PC-9 (cell line): ENCODE results near the gene PFKFB4. TPM values are rescaled to one million over a fixed set of nuclear protein-coding genes. Genes with fewer than 3 reads are reported as not detected.
"Not testable (repeated sequence)": the region's sequence is repeated elsewhere in the genome, so short reads cannot be mapped to it uniquely, and the experiment has no call there.

ENCODE experiments used
- BruUV-seq: library from RNA; stranded (reverse); fragments of 400-500 nt; replicated peaks from 2 replicates; lab custom pipeline; 2021; lab: Mats Ljungman, UMichigan
- CTCF ChIA-PET: fragments of 300-600 bp; sonication (Branson Sonifier 250); formaldehyde crosslinking; loops from one replicate; lab custom pipeline; 2022; ENCODE audit warnings: antibody characterized with exemption; lab: Charles Lee
- POLR2A ChIA-PET: fragments of 300-600 bp; sonication (Branson Sonifier 250); formaldehyde crosslinking; loops from one replicate; lab custom pipeline; 2022; ENCODE audit warnings: antibody characterized with exemption; ENCODE audit not compliant: unreplicated experiment; lab: Charles Lee
- DNase-seq, 2 experiments: peaks; one replicate each; pipeline versions ENCODE4 v3.0.0 to v3.0.0-alpha.2; 2015 to 2022; ENCODE audit warnings: mixed read lengths in 1 of 2
- H2AFZ ChIP-seq: fragments of 200-600 bp; sonication (generic); 2 replicates; pipeline ENCODE4 v1.8.1; 2017; ENCODE audit warnings: antibody characterized with exemption
- H3F3A ChIP-seq: fragments of 200-600 bp; sonication (generic); 2 replicates; pipeline ENCODE4 v1.8.1; 2017; ENCODE audit warnings: antibody characterized with exemption, mild to moderate bottlenecking, low read depth; ENCODE audit not compliant: insufficient read depth
- H3K27ac ChIP-seq: fragments of 200-600 bp; sonication (generic); 2 replicates; pipeline ENCODE4 v1.6.1; 2016; ENCODE audit warnings: mixed run types
- H3K27me3 ChIP-seq: fragments of 200-600 bp; sonication (generic); 2 replicates; pipeline ENCODE4 v1.6.1; 2016; ENCODE audit warnings: low read depth, mixed run types; ENCODE audit not compliant: insufficient read depth
- H3K36me3 ChIP-seq: fragments of 200-600 bp; sonication (generic); 2 replicates; pipeline ENCODE4 v1.6.1; 2016; ENCODE audit warnings: low read depth, mixed run types
- H3K4me1 ChIP-seq: fragments of 200-600 bp; sonication (generic); replicated peaks from 2 replicates; pipeline ENCODE4 v1.6.1; 2016; ENCODE audit warnings: mixed run types; ENCODE audit not compliant: insufficient read depth
- H3K4me2 ChIP-seq: fragments of 200-600 bp; sonication (generic); 2 replicates; pipeline ENCODE4 v1.6.1; 2017; ENCODE audit warnings: mixed run types
- H3K4me3 ChIP-seq: fragments of 200-600 bp; sonication (generic); 2 replicates; pipeline ENCODE4 v1.6.1; 2016; ENCODE audit warnings: mixed run types
- H3K79me2 ChIP-seq: fragments of 200-600 bp; sonication (generic); 2 replicates; pipeline ENCODE4 v1.6.1; 2017; ENCODE audit warnings: low read depth, mixed run types
- H3K9me2 ChIP-seq: fragments of 200-600 bp; sonication (generic); 2 replicates; pipeline ENCODE4 v1.8.1; 2017; ENCODE audit warnings: mild to moderate bottlenecking; ENCODE audit not compliant: insufficient read depth
- H3K9me3 ChIP-seq: fragments of 200-600 bp; sonication (generic); 2 replicates; pipeline ENCODE4 v1.8.1; 2016; ENCODE audit warnings: low read depth; ENCODE audit not compliant: insufficient read depth
- H4K20me1 ChIP-seq: fragments of 200-600 bp; sonication (generic); 2 replicates; pipeline ENCODE4 v1.8.1; 2017; ENCODE audit not compliant: insufficient read depth
- CTCF ChIP-seq: fragments of 200-600 bp; sonication (generic); conservative IDR thresholded peaks from 2 replicates; pipeline ENCODE4 v1.6.1; 2017; ENCODE audit warnings: mixed run types, antibody characterized with exemption, mild to moderate bottlenecking, moderate library complexity
- EZH2 ChIP-seq: fragments of 200-600 bp; sonication (generic); IDR thresholded peaks from 2 replicates; pipeline ENCODE4 v1.8.0; 2017; ENCODE audit warnings: antibody characterized with exemption, low read depth
- intact Hi-C: fragments of 100-400 bp; cut with micrococcal nuclease; formaldehyde crosslinking; loops from one replicate; pipeline ENCODE4 v1.10.0; 2022; ENCODE audit not compliant: unreplicated experiment
- total RNA-seq: library from RNA; stranded (reverse); gene quantifications from 2 replicates; pipeline ENCODE4 v1.2.3, GENCODE V29; 2021

Gene PFKFB4
- total RNA-seq, 1 experiment from 2014 or later: 13.3 TPM

DNA sequence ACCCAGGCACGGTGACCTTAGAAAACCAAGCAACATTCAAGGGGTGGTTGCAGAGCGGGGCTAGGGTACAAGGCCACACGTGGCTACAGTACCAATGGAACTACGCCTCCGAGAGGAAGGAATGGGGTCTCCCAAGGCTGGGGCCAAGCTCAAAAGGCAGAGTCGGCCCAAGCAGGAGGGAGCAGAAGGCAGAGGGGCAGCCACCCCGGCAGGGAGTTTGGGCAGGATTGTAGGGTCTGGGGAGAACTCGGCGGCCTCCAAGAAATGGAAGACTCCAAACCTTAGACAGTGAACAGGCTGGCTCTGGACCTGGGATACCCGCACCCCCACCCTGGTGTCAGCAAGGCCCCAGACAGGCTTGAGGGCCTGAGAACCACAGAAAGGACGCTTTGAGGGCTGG is 81.4 kb downstream of the PFKFB4 start:
- Histone ChIP-seq H3K36me3 (no peaks in the 10 kb centered on the region), H3K9me2 (no peaks in the 10 kb centered on the region), H3K9me3 (no peaks in the 10 kb centered on the region), H3K4me2 (no peak overlapping the region), H3K27me3 (no peaks in the 10 kb centered on the region), H4K20me1 (no peaks in the 10 kb centered on the region), H3K27ac (no peak overlapping the region), H3K79me2 (peaks cover 14% of the 10 kb centered on the region), H3F3A (peaks cover 8% of the 10 kb centered on the region; the same call in 1 of the 2 replicates), H3K4me3 (no peak overlapping the region), H2AFZ (no peak overlapping the region), H3K4me1 (peaks cover 15% of the 10 kb centered on the region)
- no TSS peak for BruUV-seq
- no peak for DNase-seq
- no peak for TF ChIP-seq CTCF
- CTCF ChIA-PET: no interaction called here
- POLR2A ChIA-PET: no interaction called here
- intact Hi-C loops: no loop called here

- Histone ChIP-seq H3K4me3 (no peak overlapping the region), H3K9me3 (no peaks in the 10 kb centered on the region), H2AFZ (no peak overlapping the region), H3F3A (peaks cover 8% of the 10 kb centered on the region; the same call in 1 of the 2 replicates), H4K20me1 (no peaks in the 10 kb centered on the region), H3K4me1 (peaks cover 19% of the 10 kb centered on the region), H3K79me2 (peaks cover 14% of the 10 kb centered on the region), H3K27me3 (no peaks in the 10 kb centered on the region), H3K4me2 (no peak overlapping the region), H3K9me2 (no peaks in the 10 kb centered on the region), H3K36me3 (no peaks in the 10 kb centered on the region), H3K27ac (no peak overlapping the region)
- no TSS peak for BruUV-seq
- no peak for TF ChIP-seq CTCF
- ChIA-PET CTCF (no interaction called here), POLR2A (interaction anchor here (0.7 kb wide), 1 partner anchor 10 kb away, joined by 6 read pairs; no protein-coding TSS in a partner anchor)
- intact Hi-C loops: no loop called here
- DNase-seq: no peak
Measured at GRCh38 chr3:48474619-48475018, 82.0 kb downstream of the PFKFB4 start.

DNA sequence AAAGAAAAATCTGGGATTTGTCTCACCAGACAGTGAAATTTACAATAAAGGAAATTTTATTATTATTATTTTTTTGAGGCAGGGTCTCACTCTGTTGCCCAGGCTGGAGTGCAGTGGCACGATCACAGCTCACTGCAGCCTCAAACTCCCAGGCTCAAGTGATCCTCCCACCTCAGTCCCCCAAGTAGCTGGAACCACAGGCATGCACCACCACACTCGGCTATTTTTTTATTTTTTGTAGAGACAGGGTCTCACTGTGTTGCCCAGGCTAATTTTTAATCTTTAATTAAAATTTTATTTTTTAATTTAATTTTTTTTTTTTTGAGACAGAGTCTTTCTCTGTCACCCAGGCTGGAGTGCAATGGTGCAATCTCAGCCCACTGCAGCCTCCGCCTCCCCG is 82.6 kb downstream of the PFKFB4 start:
- peaks cover 19% of the 10 kb centered on the region for H3K4me1 ChIP-seq
- intact Hi-C loops, H3K27ac ChIP-seq, H3K9me3 ChIP-seq, H4K20me1 ChIP-seq, DNase-seq, H3K4me3 ChIP-seq, BruUV-seq, H3K36me3 ChIP-seq, H3F3A ChIP-seq, H2AFZ ChIP-seq, H3K4me2 ChIP-seq, H3K9me2 ChIP-seq, H3K27me3 ChIP-seq: not testable (repeated sequence)
- peaks cover 14% of the 10 kb centered on the region for H3K79me2 ChIP-seq
- ChIA-PET POLR2A (interaction anchor here (0.7 kb wide), 2 partner anchors 9 to 34 kb away, joined by 6 to 25 read pairs; no protein-coding TSS in a partner anchor), CTCF (interaction anchor here (1.0 kb wide), 1 partner anchor 34 kb away, joined by 3 read pairs; the partner anchor contains the start of gene CCDC51)

DNA sequence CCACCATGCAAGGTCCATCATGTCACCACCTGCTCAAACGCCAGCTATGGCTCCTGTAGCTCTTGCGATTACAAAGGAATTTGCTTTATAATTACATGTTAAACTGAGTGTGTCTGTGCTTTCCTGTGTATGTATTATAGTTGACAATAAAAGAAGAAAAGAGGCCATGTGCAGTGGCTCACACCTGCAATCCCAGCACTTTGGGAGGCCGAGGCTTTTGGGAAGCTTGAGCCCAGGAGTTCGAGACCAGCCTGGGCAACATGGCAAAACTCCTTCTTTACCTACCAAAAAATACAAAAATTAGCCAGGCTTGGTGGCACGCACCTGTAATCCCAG is 83.0 kb downstream of the PFKFB4 start:
- POLR2A ChIA-PET: interaction anchor here (0.6 to 1.1 kb wide), 3 partner anchors 34 to 83 kb away, joined by 3 to 25 read pairs (median 9); no protein-coding TSS in a partner anchor
- Histone ChIP-seq H2AFZ (no peak overlapping the region), H3K27ac (0 out of 2 replicates have a peak overlapping the region, but pooled peaks have one; percentile 68), H3K4me3 (no peak overlapping the region), H3K4me1 (peaks cover 19% of the 10 kb centered on the region), H3K79me2 (peaks cover 14% of the 10 kb centered on the region), H3K27me3 (no peaks in the 10 kb centered on the region), H3K36me3 (no peaks in the 10 kb centered on the region), H3K9me2 (no peaks in the 10 kb centered on the region), H4K20me1 (no peaks in the 10 kb centered on the region), H3K4me2 (peak overlapping the region; percentile 70), H3F3A (peaks cover 8% of the 10 kb centered on the region; the same call in 1 of the 2 replicates), H3K9me3 (no peaks in the 10 kb centered on the region)
- intact Hi-C loops: loop anchor here (1.0 kb wide), 2 partner anchors 8 to 34 kb away; no protein-coding TSS in a partner anchor
- no peak for TF ChIP-seq CTCF
- TF ChIP-seq EZH2: no peak
- BruUV-seq: no TSS peak
- no peak for DNase-seq
- CTCF ChIA-PET: interaction anchor here (1.0 kb wide), 2 partner anchors 27 to 34 kb away, joined by 3 to 4 read pairs; partner anchors contain the start of gene CCDC51
